Hindlimb muscle (tissue), 1 donor: ENCODE measurements around the gene CHRNB4. TPM values are rescaled to one million over a fixed set of nuclear protein-coding genes. Genes with fewer than 3 reads are reported as not detected.

Source experiments
- DNase-seq: peaks from one replicate; pipeline ENCODE4 v3.0.0-alpha.2; 2013
- polyA plus RNA-seq: library from polyadenylated mRNA; unstranded; fragments of 120-200 nt; gene quantifications from one replicate; pipeline ENCODE4 v1.2.1, GENCODE V29; 2013; ENCODE audit not compliant: insufficient read length

CHRNB4 gene
- polyA plus RNA-seq, 1 donor: 0.30 TPM

DNA sequence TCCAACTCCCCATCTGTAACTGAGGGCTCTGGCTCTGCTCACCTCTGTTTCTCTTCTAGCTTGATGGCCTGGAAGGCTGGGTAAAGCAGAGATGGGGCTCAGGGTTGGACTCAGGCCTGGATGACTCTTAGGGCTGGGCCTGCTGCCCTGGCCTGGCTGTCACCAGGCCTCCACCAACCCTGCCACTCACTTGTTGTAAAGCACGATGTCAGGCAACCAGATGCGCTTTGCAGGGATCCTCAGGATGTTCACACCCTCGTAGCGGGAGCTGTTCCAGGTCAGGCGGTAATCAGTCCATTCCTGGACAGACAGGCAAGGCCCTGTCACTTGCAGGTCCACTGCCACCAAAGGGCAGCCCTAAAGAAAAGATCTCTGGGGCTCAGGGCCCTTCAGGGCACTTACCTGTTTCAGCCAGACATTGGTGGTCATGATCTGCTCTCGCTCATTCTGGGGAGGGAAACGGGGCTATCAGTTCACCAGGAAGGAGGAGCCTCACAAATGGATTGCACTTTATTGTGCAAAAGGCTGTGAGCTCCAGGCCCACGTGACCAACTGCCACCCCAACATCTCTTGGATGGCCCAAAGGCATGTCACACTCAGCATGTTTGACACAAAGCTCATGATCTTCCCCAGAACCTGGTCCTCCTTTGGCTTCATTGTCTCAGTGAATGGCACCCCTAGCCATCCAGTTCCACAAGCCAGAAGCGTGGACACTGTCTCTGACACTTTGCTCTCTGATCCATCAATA, 9.9 kb downstream of the CHRNB4 start:
- DNase-seq: no peak

DNA sequence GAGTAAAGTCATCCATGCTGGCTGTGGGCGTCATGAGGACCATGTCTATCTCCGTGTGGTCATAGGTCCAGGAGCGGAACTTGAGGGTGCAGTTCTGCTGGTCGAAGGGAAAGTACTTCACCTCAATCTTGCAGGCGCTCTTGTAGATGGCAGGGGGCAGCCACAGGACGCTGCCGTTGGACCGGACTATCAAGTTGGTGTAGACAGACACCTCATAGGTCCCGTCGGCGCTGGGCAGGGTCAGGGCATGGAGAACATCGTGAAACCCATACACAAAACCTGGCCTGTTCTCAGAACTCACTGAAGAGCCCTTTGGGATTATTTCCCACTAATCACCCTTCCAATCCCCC, 11.3 kb downstream of the CHRNB4 start:
- DNase-seq: no peak

DNA sequence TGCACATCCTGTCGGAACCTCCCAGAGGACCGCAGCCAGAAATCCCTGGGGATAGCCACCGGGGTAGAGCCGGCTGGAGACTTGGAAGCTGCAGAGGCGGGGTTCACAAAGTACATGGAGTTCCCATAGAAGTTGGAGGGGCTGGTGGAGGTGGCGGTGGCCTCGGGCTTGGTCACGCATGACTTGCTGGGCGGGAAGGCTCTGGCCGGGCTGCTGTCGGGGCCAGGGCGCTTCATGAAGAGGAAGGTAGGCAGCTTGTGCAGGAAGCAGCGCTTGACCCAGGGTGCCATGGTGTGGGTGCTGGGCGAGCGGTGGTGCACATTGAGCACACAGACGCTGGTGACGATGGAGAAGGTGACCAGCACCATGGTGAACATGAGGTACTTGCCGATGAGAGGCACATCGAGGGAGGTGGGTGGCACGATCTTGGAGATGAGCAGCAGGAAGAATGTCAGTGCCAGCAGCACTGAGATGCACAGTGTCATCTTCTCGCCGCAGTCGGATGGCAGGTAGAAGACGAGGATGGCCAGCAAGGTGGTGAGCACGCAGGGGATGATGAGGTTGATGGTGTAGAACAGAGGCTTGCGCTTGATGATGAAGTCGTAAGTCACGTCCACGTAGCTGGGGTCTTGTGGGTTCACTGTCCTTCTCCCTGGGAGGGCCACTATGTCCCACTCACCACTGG, 11.8 kb downstream of the CHRNB4 start:
- DNase-seq: no peak

DNA sequence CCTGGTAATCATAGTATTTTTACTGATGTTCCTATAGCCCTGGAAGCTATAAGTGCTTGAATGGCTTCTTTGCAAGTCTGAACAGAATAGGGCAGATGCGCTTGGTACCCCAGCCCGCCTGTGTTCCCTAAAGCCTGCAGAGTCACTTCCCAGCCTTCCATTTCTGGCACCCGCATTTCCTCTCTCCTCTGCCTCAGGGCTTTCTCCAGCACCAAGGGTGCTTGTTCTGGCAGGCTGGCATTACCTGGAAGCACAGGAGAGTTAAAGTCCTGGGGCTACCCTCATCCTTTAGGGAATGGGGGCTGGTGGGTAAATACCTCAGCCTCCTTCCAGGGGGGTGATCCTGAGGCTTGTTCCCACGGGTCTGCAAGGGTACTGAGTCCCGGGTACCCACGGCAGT, 12.8 kb downstream of the CHRNB4 start:
- DNase-seq: no peak

DNA sequence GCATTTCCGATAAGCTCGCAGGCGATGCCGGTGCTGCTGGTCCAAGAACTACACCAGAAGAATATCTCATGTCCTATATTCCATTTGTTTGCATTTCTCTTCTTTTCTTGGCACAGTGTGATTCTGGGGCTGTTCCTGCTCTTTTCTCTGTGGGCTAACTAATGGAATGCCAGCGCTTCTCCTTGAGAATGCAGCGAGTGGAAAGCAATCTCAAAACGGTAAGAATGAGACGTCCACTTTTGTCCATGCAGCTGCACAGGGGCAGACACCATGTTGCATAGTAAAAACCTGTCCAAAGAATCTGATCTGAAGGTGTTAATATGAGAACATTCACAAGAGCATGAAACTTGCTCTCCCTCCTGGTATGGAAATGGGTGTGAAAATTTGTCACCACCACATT, 13.7 kb downstream of the CHRNB4 start:
- no peak for DNase-seq

DNA sequence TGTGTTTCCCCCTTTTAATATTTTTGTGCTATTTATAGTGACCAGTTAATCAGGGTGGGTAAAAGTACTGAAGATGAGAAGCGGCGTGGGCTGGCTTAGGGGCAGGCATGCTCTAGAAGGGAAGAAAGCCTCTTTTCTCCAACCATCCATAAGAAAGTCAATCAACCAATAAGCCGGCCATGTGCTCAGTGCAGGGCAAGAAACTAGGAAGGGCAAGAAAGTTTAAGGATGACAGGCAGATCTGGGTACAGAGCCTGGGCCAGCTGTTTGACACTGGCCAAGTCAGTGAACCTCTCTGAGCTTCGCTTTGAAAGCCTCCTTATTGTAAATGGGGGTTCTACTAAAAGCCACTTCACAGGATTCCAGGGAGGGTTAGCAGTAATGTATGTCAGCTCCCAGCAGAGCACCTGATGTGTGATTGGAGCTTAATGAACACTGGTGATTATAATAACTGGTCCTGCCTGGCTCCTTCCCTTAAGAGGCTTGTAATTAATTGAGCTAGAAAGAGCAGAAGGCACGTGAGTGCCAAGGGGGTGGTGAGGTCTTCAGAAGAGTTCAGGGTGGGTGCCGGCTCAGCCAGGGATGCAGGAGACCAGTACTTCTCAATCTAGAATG, 14.5 kb downstream of the CHRNB4 start:
- DNase-seq: no peak

DNA sequence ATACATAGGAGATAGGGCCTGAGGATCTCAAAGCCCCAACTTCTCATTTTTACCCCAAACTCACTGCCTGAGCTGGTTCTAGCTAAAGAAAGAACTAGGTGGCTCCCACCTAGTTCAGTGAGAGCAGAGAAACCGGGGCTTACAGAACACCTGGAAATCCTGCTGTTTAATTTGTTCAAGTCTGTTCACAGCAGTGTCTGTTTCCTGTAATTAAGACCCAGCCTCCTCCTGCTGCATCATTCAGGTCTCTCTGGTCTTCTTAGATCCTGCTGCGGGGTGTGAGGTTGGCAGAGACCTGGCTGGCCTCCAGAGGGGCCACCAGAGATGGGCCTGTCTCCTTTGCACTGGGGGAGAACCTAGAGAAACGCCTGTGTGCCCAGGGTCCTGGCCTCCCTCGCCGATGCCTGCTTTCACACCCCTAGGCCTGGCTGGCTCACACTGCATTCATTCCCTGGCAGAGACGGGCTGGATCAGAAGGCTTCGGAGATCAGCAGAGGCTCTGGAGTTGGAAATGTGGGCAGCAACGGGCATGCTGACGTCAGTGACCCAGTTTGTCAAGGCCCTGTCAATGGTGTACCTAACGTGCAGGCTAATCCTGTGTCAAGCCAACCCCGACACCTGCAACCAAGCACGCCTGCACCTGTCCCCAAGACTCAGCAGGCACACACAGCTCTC, 15.3 kb downstream of the CHRNB4 start:
- no peak for DNase-seq

DNA sequence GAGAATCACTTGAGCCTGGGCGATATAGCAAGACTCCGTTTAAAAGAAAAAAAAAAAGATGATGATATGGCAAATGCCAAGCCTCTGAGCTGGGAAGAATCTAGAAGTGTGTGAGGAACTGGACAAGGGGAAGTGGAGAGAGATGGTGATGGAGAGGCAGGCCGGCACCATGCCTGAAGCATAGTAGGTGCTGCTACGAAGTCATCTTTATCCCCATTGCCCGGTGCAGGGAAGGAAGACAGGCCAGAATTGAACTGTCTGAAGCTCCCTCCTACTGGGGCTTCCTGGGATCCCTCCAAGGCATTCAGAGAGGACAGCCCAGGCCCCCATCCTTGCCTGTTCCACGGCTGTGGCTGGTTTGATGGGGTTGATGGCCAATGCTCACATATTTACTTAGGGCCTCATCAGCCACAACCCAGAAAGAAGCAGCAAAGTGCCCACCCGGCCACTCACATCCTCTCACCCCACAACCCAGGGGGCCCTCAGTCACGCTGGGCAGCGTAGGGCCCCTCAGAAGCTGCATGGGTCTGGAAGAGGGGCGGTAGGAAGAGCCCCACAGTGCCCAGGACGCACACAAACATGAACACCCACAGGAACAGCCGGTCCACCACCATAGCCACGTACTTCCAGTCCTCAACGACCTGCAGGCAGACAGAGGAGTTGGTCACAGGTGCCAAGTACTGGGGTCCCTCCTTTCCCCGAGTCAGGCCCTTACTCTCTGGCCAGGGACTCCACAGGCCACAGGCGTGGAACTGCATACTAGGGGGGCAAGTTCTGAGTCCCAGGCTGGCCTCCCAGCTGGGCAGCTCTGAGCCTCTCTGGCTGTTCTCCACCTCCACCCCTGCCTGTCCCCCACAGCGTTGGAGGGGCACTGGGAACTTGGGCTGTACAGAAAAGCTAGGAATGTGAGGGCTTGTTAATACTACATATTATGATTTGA, 16.1 kb downstream of the CHRNB4 start:
- no peak for DNase-seq

DNA sequence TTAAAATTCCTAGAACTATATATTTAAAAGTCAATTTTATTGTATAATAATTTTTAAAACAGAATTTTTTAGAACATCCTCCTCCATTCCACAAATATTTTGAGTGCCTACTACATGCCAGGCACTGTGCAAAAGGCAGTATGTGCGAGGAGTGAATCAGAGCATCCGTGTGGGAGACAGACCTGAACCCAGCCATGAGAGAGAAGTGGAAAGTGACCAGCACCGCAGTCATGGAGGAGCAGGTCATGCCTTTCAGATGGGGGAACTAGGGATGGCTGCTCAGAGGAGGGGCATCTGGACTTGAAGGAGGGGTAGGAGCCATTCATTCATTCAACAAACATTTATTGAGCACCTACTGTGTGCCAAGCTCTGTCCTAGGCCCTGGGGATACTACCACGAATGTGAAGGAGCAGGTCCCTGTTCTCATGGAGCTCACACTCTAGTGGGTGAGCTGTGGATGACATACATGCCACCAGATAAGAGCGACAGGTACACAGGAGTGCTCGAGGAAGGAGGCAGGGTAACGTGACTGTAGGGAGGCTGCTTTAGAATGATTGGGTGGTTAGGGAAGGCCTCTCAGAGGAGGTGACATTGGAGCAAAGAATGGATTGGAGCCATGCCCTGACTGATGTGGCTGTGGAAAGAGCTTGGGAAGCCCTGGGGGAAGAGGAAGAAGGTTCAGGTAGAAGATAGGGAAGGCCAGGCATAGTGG, 17.1 kb downstream of the CHRNB4 start:
- DNase-seq: no peak

DNA sequence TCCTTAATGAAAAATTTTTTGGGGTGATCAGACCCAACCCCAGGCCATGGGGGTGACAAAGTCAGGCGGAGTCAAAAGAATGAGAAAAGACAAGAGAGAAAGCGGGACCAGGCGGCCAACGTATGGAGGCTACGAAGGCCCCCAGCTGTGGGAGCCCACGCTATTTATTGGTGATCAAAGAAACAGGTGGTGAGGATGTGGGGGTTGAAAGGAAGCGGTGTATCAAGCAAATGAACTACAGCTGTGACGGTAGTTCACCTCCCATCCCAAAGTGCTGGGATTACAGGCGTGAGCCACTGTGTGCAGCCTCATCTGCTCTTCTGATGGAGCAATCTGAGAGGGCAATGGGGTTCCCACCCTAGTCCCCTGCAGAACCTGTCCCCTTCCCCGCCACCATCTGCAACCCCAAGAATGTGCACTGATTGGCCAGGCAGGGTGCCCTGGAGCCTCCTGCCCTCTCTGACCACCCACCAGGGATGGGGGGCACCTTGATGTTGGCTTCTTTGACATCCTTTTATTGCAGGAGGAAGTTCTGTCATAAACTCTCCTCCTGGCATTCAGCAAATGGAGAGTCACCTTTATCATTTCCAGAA, 19.1 kb downstream of the CHRNB4 start:
- DNase-seq: no peak

DNA sequence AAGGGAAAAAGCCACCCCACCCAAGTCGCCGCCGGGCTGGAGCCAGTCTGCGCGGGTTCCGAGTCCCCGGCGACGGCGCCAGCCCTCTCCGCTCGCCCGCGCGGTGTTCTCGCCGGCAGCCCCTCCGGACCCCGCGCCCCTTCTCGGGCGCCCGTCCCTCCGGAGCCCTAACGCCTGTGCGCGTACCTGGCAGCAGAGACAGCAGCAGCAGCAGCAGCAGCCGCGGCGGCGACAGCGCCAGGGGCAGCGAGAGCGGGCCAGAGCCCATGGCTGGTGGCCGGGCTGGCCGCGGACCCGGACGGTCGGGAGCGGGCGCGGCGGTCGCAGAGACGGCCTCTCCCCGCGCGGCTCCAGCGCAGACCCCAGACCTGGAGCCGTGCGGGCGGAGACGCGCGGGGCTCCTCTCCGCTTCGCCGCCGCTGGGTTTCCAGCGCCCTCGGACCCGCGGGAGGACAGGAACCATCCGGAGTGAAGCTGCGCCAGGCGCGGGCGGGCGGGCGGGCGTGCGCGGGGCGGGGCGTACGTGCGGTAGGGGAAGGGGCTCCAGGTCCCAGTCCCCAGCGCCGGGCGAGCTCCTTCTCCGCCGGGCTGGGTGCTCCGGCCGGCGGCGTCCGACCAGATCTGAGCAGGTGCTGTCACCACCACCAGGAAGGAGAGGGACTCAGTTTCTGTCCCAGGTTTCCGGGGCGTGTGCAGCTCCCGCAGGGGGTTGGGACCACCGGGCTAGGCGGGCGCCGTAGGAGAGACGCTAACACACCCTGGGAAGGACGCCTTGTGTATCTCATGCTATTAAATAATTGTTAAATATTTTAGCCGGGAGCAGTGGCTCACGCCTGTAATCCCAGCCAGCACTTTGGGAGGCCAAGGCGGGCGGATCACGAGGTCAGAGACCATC, 20.2 kb downstream of the CHRNB4 start, which contains the start of gene CHRNA3:
CHRNA3 (minus strand) TSS at position 470 of the 895 bp plus-strand sequence; CDS start at position 268, 202 bp downstream.
- no peak for DNase-seq

DNA sequence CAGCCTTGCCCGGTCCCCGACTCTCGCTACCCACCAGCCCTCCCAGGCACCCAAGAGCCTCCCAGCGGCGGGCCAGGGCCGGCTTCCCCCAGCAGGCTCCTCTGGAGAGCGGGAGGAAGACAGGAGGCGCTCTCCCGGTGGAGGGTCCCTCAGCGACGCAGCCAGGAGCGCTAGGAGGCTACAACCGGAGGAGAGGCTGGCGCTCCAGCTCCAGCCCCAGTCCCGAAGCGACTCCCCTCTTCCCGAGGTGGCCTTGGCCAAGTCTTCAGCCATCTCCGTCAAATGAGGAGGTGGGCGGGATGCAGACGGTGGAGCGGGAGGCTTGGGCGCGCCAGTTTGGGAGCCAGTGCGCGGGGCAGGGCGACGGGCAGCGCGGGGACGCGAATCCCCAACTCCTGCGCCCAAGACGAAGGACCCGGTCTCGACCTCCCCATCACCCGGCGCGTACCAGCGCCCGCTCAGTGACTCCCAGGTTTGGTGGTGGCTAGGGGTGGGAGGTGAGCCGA, 20.9 kb downstream of the CHRNB4 start:
- no peak for DNase-seq

DNA sequence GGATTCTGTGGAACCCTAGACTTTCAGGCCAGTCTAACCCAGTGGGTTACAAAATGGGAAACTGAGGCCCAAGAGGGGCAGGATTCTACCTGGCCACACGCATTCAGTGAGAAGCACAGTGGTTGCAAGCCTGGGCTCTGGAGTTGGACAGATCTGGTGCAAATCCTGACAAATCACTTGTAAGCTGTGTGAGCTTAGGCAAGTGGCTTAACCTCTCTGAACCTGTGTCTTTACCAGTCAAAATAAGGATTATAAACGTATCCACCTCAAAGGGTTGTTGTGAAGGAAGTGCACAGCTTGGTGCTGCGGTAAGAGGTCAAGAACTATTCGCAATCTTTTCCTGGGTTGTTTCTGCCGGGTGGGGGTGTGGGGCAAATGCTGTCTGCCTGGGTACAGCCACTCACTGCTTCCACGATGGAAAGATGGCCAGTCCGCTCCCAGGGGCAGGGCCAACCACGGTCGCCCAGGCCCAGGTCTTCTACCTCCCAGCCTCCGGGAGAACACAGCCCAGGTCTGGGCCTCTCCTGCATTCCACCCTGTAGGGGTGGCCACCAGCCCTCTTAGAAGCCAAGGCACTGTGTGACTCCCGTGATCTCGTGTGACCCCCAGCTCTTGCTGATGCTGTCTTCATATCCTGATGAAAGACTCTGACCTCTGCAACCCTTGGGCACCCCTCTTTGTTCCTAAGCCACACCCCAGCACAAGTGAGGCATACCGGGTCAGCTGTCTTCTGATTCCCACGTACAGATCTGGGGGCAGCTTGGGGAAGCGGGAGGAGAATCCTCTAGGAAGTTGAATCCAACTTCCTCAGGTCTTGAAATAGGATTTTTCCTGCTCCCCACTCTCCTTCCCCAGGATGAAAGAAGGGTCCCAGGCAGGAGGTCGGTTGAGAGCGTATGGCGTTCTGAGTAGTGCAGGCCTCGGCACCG, 21.7 kb downstream of the CHRNB4 start:
- no peak for DNase-seq

DNA sequence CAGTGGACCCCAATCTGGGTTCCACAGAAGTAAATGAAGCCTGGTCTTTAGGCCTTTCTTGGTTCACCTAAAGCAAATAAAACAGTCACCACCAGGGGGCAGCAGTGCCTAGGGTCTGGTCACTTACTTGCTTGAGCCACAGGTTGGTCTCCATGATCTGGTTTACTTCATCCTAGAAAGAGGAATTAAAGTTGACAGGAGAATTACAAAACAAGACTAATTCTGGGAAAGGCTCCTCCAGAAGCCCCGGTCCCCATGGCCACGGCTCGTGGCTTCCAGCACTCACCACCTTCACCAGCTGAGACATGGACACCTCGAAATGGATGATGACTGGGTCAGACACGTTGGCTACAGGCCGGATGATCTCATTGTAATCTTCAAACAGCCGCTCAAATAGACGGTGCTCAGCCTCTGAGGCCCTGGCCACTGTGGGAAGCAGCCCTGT, 22.5 kb downstream of the CHRNB4 start:
- peak; percentile 87 for DNase-seq

DNA sequence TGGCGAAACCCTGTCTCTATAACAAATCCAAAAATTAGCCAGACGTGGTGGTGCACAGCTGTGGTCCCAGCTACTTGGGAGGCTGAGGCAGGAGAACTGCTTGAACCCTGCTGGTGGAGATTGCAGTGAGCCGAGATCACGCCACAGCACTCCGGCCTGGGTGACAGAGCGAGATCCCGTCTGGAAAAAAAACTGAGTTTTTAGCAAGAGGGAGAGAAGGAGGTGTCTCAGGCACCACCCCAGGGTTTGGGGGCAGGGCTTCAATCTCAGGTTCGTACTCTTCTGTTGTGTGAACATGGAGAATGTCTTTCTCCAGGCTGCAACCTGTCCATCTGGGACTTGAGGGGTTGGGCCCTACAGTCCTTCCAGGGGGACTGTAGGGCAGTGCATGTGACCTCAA, 22.9 kb downstream of the CHRNB4 start:
- DNase-seq: no peak

DNA sequence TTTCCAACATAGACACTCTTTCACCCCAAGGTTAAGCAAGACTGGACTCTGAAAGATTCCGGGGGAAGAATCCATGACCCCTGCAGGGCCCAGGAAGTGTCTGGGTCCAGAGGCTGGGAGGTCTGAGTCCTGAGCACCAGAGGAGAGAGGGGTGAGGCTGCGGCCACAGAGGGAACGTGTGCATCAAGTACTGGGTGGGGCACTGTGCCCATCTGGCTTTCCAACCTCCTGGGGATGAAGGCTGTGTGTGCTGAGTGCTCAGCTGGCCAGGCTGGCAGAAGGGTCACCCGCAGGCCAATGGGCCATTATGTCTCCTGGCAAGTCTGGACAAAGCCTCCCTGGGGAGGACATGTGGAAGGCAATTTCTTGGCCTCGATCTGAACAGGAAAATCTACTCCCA, 23.5 kb downstream of the CHRNB4 start:
- DNase-seq: no peak

DNA sequence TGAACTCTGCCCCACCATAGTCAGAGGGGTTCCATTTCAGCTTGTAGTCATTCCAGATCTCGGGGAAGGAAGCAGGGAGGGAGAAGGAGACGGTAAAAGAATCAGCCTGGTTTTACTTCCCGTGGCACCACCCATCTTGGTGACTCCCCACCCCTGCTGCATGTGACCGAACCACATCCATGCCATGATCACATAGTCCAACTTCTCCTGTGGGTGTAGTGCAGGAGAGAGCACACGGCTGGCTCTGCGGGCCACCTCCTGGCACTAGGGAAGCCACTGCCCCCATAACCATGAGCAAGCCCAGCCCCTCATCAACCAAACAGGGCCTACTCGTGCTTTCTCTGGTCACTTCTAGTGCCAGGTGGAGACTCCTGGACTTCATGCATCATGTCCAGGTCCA, 23.9 kb downstream of the CHRNB4 start:
- no peak for DNase-seq

DNA sequence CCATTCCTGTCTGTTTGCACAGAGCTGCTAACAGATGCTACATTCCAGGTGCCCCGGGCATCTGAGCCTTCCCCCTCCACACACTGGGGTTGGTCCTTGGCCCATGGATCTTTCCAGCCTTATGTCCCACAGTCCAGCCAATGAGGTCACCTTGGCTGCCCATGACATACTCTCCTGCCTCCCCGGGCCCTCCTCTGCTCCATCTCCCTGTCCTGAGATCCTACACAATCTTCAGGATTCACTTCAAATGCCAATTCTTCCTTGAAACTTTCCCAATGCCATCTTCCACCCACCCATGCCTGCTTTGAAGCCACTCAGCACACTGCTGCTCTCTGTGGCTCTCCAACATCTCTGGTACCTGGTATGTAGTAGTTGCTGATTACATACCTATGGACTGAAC, 24.5 kb downstream of the CHRNB4 start:
- no peak for DNase-seq
